HL-60 (cell line): ENCODE measurements around the gene FBL.

Source experiments
- CTCF ChIP-seq: IDR thresholded peaks from one replicate; pipeline ENCODE4 v1.5.1; 2011; ENCODE audit warnings: low read length, control low read depth, inconsistent platforms; ENCODE audit not compliant: insufficient read depth
- POLR2AphosphoS5 ChIP-seq: IDR thresholded peaks from 2 replicates; pipeline ENCODE4 v1.6.1; 2012; ENCODE audit warnings: low read depth
- SPI1 ChIP-seq: IDR thresholded peaks from 2 replicates; pipeline ENCODE4 v1.6.1; 2012; ENCODE audit warnings: low read depth, mild to moderate bottlenecking, borderline replicate concordance
- TF ChIP-seq, protein P1 (sequence below): IDR thresholded peaks from 2 replicates; pipeline ENCODE4 v1.6.1; 2012; ENCODE audit warnings: low read depth; ENCODE audit not compliant: insufficient replicate concordance

DNA sequence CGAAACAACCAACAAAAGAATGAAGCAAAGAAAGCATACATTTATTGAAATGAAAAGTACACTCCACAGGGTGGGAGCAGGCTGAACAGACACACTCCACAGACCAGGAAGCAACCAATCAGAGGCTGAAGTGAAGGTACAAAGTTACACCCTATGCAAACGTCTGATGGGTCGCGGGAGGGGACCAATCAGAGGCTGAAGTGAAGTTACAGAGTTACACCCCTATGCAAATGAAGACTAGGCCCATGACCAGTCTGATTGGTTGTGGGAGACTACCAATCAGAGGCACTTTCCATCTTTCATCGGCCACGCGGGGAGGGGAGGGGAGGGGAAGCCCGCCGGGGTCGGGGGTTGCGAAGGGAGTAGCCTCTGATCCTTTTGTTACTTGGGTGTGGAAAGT, 12.4 kb upstream of the FBL start:
- no peak for TF ChIP-seq POLR2AphosphoS5
- TF ChIP-seq CTCF: no peak
- TF ChIP-seq SPI1: no peak
- TF ChIP-seq, protein P1, sequence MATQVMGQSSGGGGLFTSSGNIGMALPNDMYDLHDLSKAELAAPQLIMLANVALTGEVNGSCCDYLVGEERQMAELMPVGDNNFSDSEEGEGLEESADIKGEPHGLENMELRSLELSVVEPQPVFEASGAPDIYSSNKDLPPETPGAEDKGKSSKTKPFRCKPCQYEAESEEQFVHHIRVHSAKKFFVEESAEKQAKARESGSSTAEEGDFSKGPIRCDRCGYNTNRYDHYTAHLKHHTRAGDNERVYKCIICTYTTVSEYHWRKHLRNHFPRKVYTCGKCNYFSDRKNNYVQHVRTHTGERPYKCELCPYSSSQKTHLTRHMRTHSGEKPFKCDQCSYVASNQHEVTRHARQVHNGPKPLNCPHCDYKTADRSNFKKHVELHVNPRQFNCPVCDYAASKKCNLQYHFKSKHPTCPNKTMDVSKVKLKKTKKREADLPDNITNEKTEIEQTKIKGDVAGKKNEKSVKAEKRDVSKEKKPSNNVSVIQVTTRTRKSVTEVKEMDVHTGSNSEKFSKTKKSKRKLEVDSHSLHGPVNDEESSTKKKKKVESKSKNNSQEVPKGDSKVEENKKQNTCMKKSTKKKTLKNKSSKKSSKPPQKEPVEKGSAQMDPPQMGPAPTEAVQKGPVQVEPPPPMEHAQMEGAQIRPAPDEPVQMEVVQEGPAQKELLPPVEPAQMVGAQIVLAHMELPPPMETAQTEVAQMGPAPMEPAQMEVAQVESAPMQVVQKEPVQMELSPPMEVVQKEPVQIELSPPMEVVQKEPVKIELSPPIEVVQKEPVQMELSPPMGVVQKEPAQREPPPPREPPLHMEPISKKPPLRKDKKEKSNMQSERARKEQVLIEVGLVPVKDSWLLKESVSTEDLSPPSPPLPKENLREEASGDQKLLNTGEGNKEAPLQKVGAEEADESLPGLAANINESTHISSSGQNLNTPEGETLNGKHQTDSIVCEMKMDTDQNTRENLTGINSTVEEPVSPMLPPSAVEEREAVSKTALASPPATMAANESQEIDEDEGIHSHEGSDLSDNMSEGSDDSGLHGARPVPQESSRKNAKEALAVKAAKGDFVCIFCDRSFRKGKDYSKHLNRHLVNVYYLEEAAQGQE: no peak
